SK-N-DZ (cell line): ENCODE measurements around the gene SNX20.

ENCODE experiments used
- DNase-seq: peaks from one replicate; pipeline ENCODE4 v3.0.0-alpha.2; 2015; ENCODE audit warnings: low spot score

SNX20 gene

DNA sequence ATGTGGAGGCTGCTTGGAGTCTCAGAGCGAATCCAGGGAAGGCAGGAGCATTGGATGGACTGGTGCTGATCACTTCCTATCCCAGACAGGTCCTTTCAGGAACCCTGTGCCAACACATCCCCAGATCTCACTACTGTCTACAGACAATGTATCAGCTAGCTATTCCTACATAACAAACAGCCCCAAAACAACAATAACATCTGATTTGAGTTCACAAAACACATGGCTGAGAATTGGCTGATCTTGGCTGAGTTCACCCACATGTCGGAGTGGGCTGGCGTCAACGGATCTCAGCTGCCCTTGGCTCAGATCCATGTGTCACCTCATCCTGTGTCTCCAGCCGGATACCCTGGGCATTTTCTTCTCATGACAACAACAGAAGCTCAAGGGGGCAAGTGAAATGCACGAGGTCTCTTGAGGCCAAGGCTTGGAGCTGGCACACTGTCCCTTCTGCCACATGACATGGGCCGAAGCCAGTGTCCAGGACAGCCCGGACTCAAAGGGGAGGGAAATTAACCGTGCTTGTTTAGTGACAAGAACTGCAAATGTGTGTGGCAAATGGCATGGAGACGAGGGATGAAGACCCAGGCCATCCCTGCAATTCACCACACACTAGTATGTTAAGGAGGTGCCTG is 18.7 kb downstream of the SNX20 start:
- no peak for DNase-seq

DNA sequence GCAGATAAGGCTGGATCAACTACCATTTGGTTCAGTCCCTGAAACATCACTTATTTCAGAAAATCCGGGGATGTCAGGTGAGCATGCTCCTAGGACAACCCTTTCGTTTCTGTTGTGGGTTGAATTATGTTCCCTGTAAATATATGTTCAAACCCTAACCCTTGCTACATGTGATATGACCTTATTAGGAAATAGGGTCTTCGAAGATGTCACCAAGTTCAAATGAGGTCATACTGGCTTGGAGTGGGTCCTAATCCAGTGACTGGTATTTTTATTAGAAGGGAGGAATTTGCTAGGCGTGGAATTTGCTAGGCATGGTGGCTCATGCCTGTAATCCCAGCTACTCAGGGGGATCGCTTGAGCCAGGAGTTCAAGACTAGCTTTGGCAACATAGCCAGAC is 21.3 kb downstream of the SNX20 start:
- no peak for DNase-seq

DNA sequence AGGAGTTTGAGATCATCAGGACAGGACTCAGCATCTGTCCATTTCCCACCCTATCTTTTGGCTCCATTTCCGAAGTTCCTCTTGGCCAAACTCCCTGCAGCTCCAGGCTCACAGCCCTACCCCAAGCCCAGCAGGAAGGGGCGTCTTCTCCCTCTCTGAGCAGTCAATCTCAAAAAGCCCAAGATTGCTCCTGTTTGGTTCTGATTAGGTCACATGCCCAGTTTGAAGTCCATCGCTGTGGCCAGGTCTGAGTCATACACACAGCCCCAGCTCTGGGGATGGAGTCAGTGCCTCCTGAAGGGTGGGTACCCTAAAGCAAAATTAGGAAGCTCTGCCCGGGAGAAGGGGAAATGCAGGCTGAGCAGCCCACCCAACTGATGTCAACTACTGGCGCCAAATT is 23.9 kb downstream of the SNX20 start:
- DNase-seq, result no peak

DNA sequence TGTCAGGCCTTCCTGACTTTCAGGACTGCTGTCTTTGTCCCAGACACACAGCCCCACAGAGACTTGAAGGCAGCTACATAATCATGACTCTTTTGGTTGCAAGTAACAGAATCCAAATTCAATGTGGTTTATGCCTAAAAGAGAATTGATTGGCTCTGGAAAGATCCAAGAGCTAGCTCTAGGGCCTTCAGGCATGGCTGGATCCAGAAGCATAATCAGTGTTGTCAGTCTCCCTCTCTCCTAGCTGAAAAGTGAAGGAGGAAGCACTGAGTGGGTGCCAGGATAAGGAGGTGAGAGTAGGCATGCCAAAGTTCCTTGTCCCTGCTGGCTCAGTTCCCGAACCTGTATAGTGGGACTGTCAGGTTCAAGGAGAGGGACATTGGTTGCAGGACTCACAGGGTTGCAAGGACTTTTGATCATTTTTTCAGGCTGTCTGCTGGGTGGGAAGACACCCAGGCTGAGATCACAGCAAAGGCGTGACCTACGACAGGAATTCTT is 25.5 kb downstream of the SNX20 start:
- no peak for DNase-seq

DNA sequence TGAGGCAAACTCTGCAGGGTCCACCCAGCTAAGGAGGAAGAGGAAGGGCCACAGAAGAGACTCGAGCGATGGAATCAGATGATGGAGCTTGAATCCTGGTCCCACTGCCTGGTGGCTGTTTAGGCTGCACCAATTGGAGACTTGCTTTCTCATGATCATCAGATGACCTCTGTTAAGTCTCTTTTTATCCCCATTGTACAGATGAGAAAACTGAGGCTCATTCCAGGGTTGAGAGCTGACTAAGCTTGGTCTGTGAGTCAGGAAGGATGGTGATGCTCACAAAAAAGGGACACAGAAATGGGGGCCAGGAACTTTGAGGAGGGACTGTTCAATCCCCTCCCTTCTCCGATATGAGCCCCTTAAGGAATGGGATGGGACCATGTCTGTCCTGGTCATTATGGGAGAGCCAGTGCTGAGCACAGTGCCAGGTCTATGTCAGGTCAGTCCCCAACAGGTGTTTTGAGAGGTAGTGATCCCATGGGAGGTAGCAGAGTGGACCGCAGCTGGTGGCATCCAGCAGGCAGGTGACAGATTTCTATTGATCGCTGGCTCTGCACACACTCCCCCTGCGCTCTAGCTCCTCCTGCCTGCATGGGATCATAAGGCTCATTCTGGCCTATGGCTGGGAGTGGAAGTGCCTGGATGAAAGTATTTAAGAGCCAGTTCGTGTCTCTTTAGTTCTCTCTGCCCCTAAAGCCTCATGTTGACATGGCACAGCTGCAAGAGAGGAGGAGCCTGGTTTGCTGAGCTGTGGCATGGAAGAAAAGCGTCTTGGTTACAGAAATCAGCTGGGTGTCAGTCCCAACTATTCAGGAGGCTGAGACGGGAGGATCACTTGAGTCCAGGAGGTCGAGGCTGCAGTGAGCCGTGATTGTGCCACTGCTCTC is 27.2 kb downstream of the SNX20 start:
- DNase-seq, result peak; percentile 47

DNA sequence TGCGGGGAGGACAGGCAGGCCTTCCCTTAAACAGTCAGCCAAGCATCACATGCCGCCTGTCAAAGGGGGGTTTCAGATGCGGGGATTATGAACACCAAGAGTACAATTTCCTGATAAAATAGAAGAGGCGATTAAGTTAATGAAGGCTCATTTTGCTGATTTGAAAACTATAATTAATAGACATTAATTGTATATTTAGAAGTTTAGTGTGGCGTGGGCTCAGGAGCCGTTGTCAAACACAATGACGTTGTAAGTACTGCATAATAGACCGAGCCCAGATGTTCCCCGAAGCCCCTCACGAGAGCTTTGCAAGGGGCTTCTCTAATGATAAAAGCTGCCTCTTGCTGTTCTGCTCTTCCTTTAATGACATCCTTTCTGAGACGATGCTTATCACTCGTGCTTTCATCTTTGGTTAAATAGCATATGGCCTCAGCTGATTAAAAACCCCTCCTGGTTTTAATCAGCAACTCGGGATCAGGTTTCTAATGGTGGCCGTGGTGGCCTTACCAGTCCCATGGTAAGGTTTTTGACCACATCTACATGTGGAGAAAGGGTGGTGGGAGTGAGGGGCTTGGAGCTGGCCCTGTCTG is 28.2 kb downstream of the SNX20 start:
- DNase-seq, result peak; percentile 91

DNA sequence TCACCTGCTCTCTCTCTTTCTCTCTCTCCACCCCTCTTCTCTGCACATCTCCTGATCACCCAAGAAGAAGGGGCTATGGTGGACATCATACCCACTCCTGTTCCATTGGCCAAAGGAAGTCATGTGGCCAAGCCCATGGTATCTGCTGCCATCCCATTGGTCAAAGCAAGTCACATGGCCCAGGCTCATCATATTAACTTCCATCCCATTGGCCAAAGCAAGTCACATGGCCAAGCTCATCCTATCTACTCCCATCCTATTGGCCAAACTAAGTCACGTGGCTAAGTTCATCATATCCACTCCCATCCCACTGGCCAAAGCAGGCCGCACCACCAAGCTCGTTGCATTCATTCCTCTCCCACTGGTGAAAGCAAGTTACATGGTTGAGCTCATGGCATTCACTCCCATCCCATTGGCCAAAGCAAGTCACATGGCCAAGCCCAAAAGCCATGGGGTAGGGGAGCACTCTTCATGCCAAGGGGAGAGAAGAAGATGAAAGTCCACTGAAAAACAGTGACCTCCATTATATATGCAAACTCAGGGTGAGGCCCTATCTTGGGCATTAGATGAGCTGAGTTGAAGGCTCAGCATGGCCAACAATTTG is 29.2 kb downstream of the SNX20 start:
- peak; percentile 31 for DNase-seq

DNA sequence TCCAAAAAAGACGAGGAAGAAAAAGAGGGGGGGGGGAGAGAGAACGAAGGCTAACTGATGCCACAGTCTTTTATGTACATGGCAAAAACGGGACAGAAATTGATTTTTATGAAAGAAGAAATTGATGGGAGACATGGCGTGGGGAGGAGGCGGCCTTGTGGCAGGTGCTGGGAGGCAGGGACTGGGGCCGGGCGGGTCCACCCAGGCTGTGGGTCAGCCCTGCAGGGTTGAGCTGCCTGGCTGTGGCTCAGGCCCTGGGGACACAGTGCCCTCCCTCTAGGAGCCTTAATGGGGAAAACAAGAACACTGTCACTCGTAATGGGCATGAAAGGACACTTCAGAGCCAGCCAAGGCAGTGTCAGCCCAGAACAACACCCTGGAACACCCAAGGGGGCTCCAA is 34.8 kb downstream of the SNX20 start:
- DNase-seq, result no peak

DNA sequence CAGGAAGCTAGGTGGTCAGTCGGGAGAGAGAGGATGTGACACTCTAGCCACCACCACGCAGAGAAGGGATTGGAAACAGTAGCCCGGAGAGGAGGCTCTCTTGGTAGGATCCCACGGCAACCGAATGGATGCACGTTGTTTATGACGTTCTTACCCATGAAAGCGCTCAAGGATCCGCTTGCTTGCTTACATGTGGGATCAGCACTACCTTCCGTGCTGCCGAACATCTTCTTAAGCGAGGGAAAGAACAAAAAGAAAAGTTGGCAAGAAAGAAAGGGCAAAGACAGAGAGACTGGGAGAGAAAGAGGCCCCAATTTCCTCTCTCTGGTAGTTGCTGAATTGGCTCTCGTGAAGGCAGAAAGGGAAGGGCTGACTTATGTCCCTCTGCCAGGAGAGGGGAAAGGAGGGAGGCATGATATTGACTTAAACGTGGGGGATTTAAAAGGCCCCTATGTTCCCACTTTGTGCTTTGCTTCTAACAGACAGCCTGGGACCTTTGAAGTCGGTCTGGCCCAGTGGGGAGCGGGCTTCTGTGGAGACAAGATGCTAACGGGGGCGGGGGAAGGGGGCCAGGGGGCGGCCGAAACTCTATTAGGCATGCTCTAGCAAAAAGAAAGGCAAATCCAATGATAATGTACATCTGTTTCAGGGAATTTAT is 35.4 kb downstream of the SNX20 start:
- DNase-seq, result no peak

DNA sequence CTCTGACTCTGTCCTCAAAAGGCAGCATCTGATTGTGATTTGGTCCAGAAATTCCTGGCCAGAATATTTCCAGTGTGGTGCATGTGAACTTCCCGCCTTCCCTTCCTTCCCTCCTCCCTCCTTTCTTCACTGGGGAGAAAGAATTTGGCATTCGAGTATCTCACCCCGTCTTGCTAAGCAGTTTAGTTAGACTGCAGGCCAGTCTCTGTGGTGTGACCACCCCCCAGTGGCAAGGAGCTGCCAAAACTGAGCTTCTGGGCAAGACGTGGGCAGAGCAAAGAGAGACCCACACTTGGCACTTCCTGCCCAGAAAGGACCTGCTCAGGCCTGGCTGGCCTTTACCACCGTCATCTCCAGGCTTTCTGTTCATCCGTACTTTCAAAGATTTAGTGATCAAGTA is 36.4 kb downstream of the SNX20 start:
- no peak for DNase-seq

DNA sequence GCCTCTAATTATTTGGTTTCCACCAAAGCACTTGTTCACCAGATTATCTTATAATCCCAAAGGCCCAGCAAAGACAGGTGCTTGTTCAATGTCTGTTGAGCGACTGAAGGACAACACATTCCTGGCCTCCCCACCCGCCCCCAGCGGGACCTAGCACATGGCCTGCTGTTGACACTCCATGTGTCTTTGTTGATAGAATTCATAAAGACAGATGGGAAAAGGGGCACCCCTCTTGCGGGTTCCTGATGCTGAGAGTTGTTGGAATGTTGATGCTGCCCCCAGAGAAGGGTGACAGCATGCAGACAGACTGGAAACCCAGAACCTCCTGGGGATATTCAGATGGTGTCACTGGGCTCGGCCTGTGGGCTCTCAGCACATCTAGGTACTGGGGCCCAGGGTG is 36.9 kb downstream of the SNX20 start:
- no peak for DNase-seq

DNA sequence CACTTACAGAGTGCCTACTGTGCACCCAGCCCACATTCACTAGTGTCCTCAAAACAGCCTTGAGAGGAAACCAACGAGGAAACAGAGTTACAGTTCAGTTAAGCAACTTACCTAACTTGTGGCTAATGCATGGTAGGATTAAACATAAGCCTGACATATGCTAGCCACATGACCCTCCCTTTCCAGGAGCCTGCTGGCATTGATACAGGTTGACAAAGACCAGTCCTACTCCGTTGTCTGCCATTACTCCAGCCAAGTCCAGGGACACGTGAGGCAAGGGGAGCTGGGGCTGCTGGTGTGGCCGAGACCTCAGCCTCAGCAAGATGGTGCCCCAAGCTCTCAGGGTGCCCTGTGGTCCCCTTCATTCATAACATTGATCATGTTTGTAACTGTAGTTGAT is 37.9 kb downstream of the SNX20 start:
- no peak for DNase-seq

DNA sequence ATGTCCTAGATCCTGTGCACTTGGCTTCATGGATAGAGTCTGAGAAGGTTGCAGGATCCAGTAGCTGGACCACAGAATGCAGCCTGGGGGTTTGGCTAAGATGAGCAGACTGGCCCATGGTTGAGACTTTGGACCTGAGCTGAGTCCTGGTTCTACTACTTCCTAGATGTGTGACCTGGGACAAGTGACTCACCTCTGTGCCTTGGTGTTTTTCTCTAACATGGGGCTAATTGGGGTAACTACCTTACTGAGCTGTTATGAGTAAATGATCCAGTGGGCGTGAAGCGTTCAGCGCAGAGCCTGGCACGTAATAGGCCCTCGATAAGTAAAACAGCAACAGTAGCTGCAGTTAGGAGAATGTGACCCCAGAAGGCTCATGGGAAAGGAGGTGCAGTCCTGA is 38.8 kb downstream of the SNX20 start:
- DNase-seq, result no peak

DNA sequence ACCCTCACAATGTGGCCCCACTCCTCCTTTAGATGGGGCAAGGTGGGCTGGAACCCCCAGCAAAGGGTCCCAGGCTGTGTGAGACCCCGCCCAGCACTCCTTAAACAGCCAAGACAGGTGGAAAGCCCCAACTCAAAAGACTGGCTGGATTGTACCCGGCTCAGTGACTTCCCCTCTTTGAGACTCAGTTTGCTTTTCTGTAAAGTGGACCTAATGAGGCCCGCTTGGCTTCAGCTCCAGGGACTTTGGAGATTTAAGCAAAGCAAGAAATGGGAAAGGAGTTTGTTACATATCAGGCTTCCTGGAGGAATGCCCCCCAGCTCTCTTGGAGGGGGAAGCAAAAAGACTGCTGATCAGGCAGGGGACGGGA is 39.3 kb downstream of the SNX20 start:
- no peak for DNase-seq

DNA sequence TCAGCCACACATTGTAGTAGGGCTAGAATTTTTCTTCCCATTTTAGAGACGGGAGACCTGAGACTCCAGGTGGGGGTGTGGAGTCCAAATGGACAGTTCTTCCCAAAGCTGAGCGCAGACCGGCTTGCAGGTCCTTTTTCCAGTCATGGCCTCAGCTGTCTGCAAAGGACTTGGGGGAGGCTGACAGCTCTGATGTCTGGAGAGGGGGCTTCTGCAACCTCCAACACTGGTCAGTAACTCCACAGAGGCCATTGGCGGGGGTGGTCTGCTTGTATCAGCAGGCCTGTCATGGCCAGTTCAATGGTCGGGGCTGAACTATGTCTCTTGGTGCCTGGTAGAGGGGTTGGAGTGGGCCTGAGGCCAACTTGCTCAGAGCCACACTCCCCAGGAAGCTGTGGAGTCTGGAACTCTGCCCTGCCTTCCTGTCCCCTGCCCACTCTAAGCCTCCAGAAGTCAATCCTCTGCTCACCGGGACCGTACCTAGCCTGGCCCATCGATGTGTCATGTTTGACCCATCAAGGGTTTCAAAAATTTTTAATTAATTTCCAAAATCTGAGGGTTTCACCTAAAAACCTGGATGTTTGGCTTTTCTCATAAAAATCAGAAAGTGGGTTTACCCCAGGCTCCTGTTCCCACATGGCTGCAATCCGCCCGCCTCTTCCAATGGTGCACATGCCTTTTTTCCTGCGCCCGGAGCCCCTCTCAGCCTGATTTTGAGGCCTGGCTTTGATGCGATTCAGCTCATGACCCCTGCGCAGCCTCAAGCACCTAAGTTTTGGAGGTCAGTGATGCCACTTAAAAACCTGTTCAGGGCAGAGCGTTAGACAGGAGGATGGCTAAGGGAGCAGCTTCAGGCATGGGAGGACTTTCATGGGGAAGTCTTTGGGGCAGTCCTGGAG is 39.9 kb downstream of the SNX20 start:
- no peak for DNase-seq

DNA sequence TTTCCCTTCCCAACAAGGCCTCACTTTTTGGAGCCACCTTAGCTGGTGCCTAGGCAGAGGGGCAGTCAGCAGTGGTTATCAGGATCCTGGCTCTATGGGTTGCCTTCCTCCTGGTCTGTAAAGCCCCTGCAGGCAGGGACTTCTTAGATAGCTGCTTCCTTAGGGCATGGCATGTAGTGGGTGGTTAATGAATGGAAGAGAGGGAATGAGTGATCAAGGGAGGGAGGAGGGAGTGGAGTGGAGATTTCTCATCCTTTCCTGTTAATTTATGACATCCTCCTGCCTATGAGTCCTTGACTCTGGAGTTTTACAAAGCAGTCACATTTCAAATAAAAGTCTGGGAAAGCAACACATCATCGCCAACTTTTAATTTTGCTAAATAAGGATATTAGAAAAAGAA is 40.7 kb downstream of the SNX20 start:
- no peak for DNase-seq

DNA sequence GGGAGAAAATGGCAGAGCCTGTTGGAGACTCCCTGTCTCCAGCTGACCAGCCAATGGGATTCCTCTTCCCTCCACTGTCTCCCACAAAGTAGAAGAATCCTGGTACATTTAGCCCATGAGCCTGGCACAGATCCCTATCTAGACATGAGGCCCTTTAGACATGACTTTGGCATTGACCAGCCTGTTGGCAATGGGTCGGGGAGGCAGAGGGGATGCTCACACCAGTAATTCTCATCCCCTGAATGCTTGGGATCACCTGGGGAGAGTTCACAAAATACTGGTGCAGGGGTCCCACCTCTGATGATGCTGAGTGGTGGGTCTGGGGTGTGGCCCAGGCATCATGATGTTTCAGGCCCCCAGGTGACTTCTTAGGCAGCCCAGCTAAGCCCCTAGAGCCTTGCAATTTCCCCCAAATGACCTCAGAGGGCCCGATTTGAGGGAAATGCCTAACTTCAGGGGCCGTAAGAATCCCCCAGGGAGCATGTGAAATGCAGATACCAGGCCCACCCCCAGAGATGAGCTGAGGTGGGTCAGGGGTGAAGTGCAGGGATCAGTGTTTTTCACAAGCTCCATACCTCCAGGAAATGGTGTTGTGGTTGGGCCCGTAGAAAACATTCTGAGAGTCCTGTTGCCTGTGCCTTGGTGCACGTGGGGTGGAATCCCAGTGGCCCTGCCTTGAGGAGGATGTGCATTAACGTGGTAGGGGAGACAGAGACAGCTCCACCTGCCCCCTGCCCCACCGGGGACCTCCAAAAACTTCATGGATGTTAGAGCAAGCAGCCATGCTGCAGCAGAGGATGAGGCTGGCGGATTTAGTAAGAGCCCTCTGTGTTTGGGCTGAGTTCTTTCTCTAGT is 42.1 kb downstream of the SNX20 start:
- no peak for DNase-seq

DNA sequence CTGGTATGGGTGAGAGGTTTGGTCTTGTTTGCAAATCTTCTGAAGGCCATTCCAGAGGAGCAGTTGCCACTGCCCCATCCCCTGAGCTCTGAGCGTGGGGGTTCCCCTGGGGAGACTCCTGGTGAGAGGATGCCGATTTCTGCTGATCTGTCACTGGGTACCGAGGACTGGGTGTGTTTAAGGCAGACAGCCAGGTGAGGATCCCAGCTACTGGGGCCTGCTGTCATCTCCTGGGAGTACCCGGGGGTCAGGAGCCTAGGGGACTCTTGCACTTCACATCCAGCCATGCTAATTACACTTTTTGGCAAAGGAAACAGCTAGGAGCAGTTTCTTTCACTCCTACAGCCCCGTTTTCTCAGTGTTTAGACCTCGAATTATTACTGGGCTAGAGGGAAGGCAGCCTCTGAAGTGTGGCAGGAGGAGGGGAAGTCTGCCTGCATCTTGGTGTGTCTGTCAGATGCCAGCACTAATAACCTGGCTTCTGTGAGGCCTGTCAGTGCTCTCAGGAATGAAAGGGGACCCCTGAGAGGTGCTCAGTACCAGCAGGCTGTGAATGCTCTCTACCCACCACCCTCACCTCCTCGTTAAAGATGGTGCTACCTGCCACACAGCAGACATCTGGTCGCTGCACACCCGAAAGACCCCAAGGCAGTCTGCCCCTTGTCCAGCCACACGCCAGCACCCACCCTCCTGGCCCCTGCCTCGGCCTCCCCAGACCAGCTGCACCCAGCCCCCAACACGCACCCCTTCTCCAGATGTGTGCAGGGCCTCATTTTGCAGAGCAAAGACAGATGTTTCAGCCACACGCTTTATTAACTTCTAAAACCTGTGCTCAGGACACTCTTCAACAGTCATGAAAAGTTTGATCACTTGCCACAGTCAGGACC is 43.2 kb downstream of the SNX20 start:
- no peak for DNase-seq
